ENCODE data around the gene IL1R1. TPM values are rescaled to one million over a fixed set of nuclear protein-coding genes. Genes with fewer than 3 reads are reported as not detected.

IL1R1 gene
- polyA plus RNA-seq, 3 donors, result 1.8 to 2.7 (median 2.6) TPM

GRCh38 chr2:102184568-102184967, 42.0 kb downstream of the IL1R1 start:
- Mint-ChIP-seq H3K4me3 (no peak overlapping the region), H3K4me1 (peaks cover 7% of the 10 kb centered on the region), H3K36me3 (peaks cover 2% of the 10 kb centered on the region in 2 donors), H3K27ac (no peak overlapping the region), H3K27me3 (ENCODE audit: low read depth in 3 of 3) (peaks cover 17 to 28% (median 18%) of the 10 kb centered on the region in 3 donors), H3K9me3 (peaks cover 0 to 10% (median 2%) of the 10 kb centered on the region in 7 donors)
- Histone ChIP-seq H3K4me2 (replicated peaks; ENCODE audit: extremely low read depth, low read length, poor library complexity, severe bottlenecking) (no peak overlapping the region), H3K27ac (ENCODE audit: low read depth in 1 of 2, low read length in 2 of 2) (no peak overlapping the region), H2AFZ (ENCODE audit: insufficient read depth, low read depth, low read length, poor library complexity, severe bottlenecking) (no peak overlapping the region), H3K27me3 (ENCODE audit: control insufficient read depth in 2 of 2, insufficient read depth in 2 of 2, low read length in 2 of 2) (peaks cover 3 to 18% of the 10 kb centered on the region in 2 donors), H4K20me1 (ENCODE audit: insufficient read depth, low read length) (no peaks in the 10 kb centered on the region), H3K9ac (ENCODE audit: insufficient read depth, low read length, poor library complexity, severe bottlenecking) (no peak overlapping the region), H3K36me3 (replicated peaks in 1 of 2; ENCODE audit: control insufficient read depth in 1 of 2, insufficient read depth in 2 of 2, low read length in 2 of 2) (no peaks in the 10 kb centered on the region), H3K9me3 (replicated peaks in 1 of 2; ENCODE audit: control insufficient read depth in 1 of 2, insufficient read depth in 1 of 2, low read length in 2 of 2) (no peaks in the 10 kb centered on the region), H3K4me3 (replicated peaks in 1 of 3; ENCODE audit: low read depth in 2 of 3, low read length in 3 of 3) (no peak overlapping the region), H3K79me2 (ENCODE audit: insufficient read depth, low read length) (no peaks in the 10 kb centered on the region), H3K4me1 (ENCODE audit: control insufficient read depth in 1 of 2, insufficient read depth in 2 of 2, low read length in 2 of 2) (peaks cover 10 to 13% of the 10 kb centered on the region in 2 donors)
- no peak for TF ChIP-seq CTCF (IDR thresholded peaks at IDR 0.05)
- no CpG with 5 or more reads among the region's 1 CpG for WGBS (ENCODE audit: insufficient coverage)
- intact Hi-C loops (cut with micrococcal nuclease), result no loop called here
- no peak for DNase-seq

GRCh38 chr2:102185347-102185746, 42.8 kb downstream of the IL1R1 start:
- intact Hi-C loops (cut with micrococcal nuclease), result loop anchor here in 1 of 2 donors (5.0 kb wide), 1 partner anchor 57 kb away; no protein-coding TSS in a partner anchor
- H3K9me3 Mint-ChIP-seq, result peaks cover 0 to 10% (median 2%) of the 10 kb centered on the region in 7 donors
- H3K27ac Mint-ChIP-seq, result no peak overlapping the region
- H3K4me3 ChIP-seq (replicated peaks in 1 of 3; ENCODE audit: low read depth in 2 of 3, low read length in 3 of 3), result no peak overlapping the region
- peaks cover 17 to 28% (median 18%) of the 10 kb centered on the region in 3 donors for H3K27me3 Mint-ChIP-seq (ENCODE audit: low read depth in 3 of 3)
- TF ChIP-seq CTCF (IDR thresholded peaks at IDR 0.05), result peak; percentile 79
- no peak overlapping the region for H3K4me2 ChIP-seq (replicated peaks; ENCODE audit: extremely low read depth, low read length, poor library complexity, severe bottlenecking)
- H4K20me1 ChIP-seq (ENCODE audit: insufficient read depth, low read length), result no peaks in the 10 kb centered on the region
- H2AFZ ChIP-seq (ENCODE audit: insufficient read depth, low read depth, low read length, poor library complexity, severe bottlenecking), result no peak overlapping the region
- no peak overlapping the region for H3K4me3 Mint-ChIP-seq
- H3K36me3 Mint-ChIP-seq, result peaks cover 2% of the 10 kb centered on the region in 2 donors
- peaks cover 7% of the 10 kb centered on the region for H3K4me1 Mint-ChIP-seq
- peak in 2 of 3 donors; percentile 32 to 42 for DNase-seq
- no peaks in the 10 kb centered on the region for H3K79me2 ChIP-seq (ENCODE audit: insufficient read depth, low read length)
- H3K9me3 ChIP-seq (replicated peaks in 1 of 2; ENCODE audit: control insufficient read depth in 1 of 2, insufficient read depth in 1 of 2, low read length in 2 of 2), result no peaks in the 10 kb centered on the region
- H3K36me3 ChIP-seq (replicated peaks in 1 of 2; ENCODE audit: control insufficient read depth in 1 of 2, insufficient read depth in 2 of 2, low read length in 2 of 2), result no peaks in the 10 kb centered on the region
- H3K27me3 ChIP-seq (ENCODE audit: control insufficient read depth in 2 of 2, insufficient read depth in 2 of 2, low read length in 2 of 2), result peaks cover 3 to 18% of the 10 kb centered on the region in 2 donors
- no peak overlapping the region for H3K9ac ChIP-seq (ENCODE audit: insufficient read depth, low read length, poor library complexity, severe bottlenecking)
- WGBS (ENCODE audit: insufficient coverage), result 0% methylated on average over 1 of the region's 2 CpGs
- H3K27ac ChIP-seq (ENCODE audit: low read depth in 1 of 2, low read length in 2 of 2), result no peak overlapping the region
- peaks cover 10 to 13% of the 10 kb centered on the region in 2 donors for H3K4me1 ChIP-seq (ENCODE audit: control insufficient read depth in 1 of 2, insufficient read depth in 2 of 2, low read length in 2 of 2)

All from CD14-positive monocyte (primary cell).